Measurements from ENCODE around the gene JMJD8.

DNA sequence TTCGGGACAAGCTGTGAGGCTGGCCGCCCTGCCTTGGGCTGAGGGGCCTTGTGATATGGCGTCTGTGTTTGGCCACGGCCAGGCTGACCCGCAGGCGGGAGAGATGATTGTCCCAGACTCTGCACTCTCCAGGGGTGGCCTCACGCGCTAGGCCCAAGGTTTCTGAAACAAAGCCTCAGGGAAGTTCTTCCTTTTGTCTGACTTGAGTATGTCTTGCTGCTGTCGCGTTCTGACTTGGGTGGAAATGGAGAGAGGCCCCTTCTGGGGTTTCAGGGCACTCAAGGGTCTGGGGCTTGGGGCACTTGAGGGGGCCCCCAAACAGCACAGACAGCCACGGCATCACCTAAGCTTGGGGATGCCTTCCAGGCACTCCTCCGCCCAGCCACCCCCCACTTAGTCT lies 26.9 kb upstream of the JMJD8 start:
- TF ChIP-seq, protein P1, sequence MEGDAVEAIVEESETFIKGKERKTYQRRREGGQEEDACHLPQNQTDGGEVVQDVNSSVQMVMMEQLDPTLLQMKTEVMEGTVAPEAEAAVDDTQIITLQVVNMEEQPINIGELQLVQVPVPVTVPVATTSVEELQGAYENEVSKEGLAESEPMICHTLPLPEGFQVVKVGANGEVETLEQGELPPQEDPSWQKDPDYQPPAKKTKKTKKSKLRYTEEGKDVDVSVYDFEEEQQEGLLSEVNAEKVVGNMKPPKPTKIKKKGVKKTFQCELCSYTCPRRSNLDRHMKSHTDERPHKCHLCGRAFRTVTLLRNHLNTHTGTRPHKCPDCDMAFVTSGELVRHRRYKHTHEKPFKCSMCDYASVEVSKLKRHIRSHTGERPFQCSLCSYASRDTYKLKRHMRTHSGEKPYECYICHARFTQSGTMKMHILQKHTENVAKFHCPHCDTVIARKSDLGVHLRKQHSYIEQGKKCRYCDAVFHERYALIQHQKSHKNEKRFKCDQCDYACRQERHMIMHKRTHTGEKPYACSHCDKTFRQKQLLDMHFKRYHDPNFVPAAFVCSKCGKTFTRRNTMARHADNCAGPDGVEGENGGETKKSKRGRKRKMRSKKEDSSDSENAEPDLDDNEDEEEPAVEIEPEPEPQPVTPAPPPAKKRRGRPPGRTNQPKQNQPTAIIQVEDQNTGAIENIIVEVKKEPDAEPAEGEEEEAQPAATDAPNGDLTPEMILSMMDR (conservative IDR thresholded peaks at IDR 0.05; ENCODE audit: low read depth in 2 of 2), result no peak
- TF ChIP-seq EZH2 (IDR thresholded peaks at IDR 0.05; ENCODE audit: low read depth, unreplicated experiment) (no peak), EZH2phosphoT487 (IDR thresholded peaks at IDR 0.05; ENCODE audit: unreplicated experiment) (no peak), JUNB (IDR thresholded peaks at IDR 0.05; ENCODE audit: unreplicated experiment) (no peak), POLR2AphosphoS5 (IDR thresholded peaks at IDR 0.05; ENCODE audit: low read depth) (no peak), ZNF331 (CRISPR knock-in tag; IDR thresholded peaks at IDR 0.05; ENCODE audit: low read depth) (no peak), REST (IDR thresholded peaks at IDR 0.05; ENCODE audit: unreplicated experiment) (no peak)
